Measurements from ENCODE around the gene SLC35F1. TPM values are rescaled to one million over a fixed set of nuclear protein-coding genes. Genes with fewer than 3 reads are reported as not detected.

SLC35F1 gene
- total RNA-seq, 1 experiment from 2014 or later: 4.3 TPM

DNA sequence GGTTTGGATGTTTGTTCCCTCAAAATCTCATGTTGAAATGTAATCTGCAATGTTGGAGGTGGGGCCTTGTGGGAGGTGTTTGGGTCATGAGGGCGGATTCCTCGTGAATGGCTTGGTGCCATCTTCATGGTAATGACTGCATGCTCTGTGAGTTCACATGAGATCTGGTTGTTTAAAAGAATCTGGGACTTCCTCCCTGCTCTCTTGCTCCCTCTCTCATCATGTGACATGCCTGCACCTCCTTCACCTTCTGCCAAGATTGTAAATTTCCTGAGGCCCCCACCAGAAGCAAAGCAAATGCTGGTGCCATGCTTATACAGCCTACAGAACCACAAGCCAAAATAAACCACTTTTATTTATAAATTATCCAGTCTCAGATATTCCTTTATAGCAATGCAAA lies 390.8 kb downstream of the SLC35F1 start:
- Mint-ChIP-seq H3K4me1 (peaks cover 9 to 10% of the 10 kb centered on the region in 2 experiments), H3K27ac (no peak overlapping the region; a peak in 1 of 7 replicates), H3K4me3 (no peak overlapping the region), H3K27me3 (ENCODE audit: low read depth) (no peaks in the 10 kb centered on the region), H3K9me3 (no peaks in the 10 kb centered on the region), H3K36me3 (ENCODE audit: insufficient read depth in 1 of 3, low read depth in 3 of 3) (peaks cover 0 to 2% (median 0%) of the 10 kb centered on the region in 3 experiments; a peak in 1 of 7 replicates)
- H3K23me2 ChIP-seq (ENCODE audit: insufficient read length, low read depth, low read length, poor library complexity, severe bottlenecking): no peaks in the 10 kb centered on the region
- no peak overlapping the region for H3K18ac ChIP-seq (ENCODE audit: insufficient read length, low read depth, low read length)
- no peaks in the 10 kb centered on the region for H3K9me3 ChIP-seq (ENCODE audit: control insufficient read depth, low read depth, low read length)
- DNase-seq: no peak
- no peak overlapping the region for H2BK5ac ChIP-seq (ENCODE audit: insufficient read length, low read length)
- H2BK120ac ChIP-seq (ENCODE audit: low read depth, low read length, poor library complexity, severe bottlenecking): no peak overlapping the region
- no peak overlapping the region for H2AK5ac ChIP-seq (ENCODE audit: insufficient read length, low read length)
- no peaks in the 10 kb centered on the region for H3K4me1 ChIP-seq (ENCODE audit: insufficient read depth, low read length)
- no peaks in the 10 kb centered on the region for H3K27me3 ChIP-seq (ENCODE audit: insufficient read depth, low read length)
- H4K91ac ChIP-seq (ENCODE audit: insufficient read length, low read depth, low read length): no peak overlapping the region
- H2BK15ac ChIP-seq (ENCODE audit: low read depth, low read length): no peak overlapping the region
- H2BK20ac ChIP-seq (ENCODE audit: low read depth, low read length, poor library complexity, severe bottlenecking): no peak overlapping the region
- H4K8ac ChIP-seq (replicated peaks; ENCODE audit: insufficient read length, low read depth, low read length): no peak overlapping the region
- no peak overlapping the region for H3K14ac ChIP-seq (ENCODE audit: insufficient read depth, low read length)
- H3K79me2 ChIP-seq (ENCODE audit: insufficient read depth, low read length): no peaks in the 10 kb centered on the region
- H2BK12ac ChIP-seq (ENCODE audit: insufficient read length, low read depth, low read length): no peak overlapping the region
- H4K20me1 ChIP-seq (ENCODE audit: control insufficient read depth, insufficient read depth, insufficient read length): no peaks in the 10 kb centered on the region
- H3K4me2 ChIP-seq (ENCODE audit: insufficient read depth, insufficient read length, low read length): no peak overlapping the region
- H3K4ac ChIP-seq (ENCODE audit: low read depth, low read length): no peak overlapping the region
- no peak overlapping the region for H4K5ac ChIP-seq (ENCODE audit: insufficient read length, low read depth, low read length)
- no peak overlapping the region for H2AFZ ChIP-seq (ENCODE audit: low read length)
- H3K56ac ChIP-seq (ENCODE audit: insufficient read length, low read depth, low read length): no peak overlapping the region
- TF ChIP-seq, protein P1, sequence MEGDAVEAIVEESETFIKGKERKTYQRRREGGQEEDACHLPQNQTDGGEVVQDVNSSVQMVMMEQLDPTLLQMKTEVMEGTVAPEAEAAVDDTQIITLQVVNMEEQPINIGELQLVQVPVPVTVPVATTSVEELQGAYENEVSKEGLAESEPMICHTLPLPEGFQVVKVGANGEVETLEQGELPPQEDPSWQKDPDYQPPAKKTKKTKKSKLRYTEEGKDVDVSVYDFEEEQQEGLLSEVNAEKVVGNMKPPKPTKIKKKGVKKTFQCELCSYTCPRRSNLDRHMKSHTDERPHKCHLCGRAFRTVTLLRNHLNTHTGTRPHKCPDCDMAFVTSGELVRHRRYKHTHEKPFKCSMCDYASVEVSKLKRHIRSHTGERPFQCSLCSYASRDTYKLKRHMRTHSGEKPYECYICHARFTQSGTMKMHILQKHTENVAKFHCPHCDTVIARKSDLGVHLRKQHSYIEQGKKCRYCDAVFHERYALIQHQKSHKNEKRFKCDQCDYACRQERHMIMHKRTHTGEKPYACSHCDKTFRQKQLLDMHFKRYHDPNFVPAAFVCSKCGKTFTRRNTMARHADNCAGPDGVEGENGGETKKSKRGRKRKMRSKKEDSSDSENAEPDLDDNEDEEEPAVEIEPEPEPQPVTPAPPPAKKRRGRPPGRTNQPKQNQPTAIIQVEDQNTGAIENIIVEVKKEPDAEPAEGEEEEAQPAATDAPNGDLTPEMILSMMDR (conservative IDR thresholded peaks at IDR 0.05): no peak
- no CpG with 5 or more reads among the region's 2 CpGs for WGBS (ENCODE audit: extremely low coverage, insufficient read length, low lambda C conversion rate)
- H3K79me1 ChIP-seq (ENCODE audit: insufficient read depth, low read depth, low read length, poor library complexity, severe bottlenecking): no peaks in the 10 kb centered on the region
- H3K23ac ChIP-seq (ENCODE audit: insufficient read length, low read depth, low read length): no peak overlapping the region
- no peak overlapping the region for H3K27ac ChIP-seq (ENCODE audit: insufficient read length, low read depth, low read length)
- H3K9ac ChIP-seq (ENCODE audit: extremely low read depth, insufficient read length, low read length): no peak overlapping the region
- no peak overlapping the region for H3T11ph ChIP-seq (ENCODE audit: low read length)
